ENCODE data around the gene WIZ.
A peak's percentile ranks its signal among the peaks of the same experiment; 100 is the strongest.

The WIZ gene

GRCh38 chr19:15443838-15444237 lies 5.9 kb downstream of the WIZ start:
- no peak for DNase-seq

- DNase-seq, result no peak
Observed at GRCh38 chr19:15443325-15443724, 6.4 kb downstream of the WIZ start.

GRCh38 chr19:15442142-15442920 lies 7.4 kb downstream of the WIZ start:
- no peak for DNase-seq

- DNase-seq, result no peak
Observed at GRCh38 chr19:15441317-15441716, 8.4 kb downstream of the WIZ start.

- DNase-seq, result no peak
Observed at GRCh38 chr19:15439821-15440641, 9.7 kb downstream of the WIZ start.

- no peak for DNase-seq
Observed at GRCh38 chr19:15439078-15439799, 10.5 kb downstream of the WIZ start.

- no peak for DNase-seq
Observed at GRCh38 chr19:15438577-15438976, 11.2 kb downstream of the WIZ start.

GRCh38 chr19:15438124-15438496 lies 11.6 kb downstream of the WIZ start:
- DNase-seq, result no peak

- no peak for DNase-seq
Observed at GRCh38 chr19:15437355-15438123, 12.2 kb downstream of the WIZ start.

GRCh38 chr19:15436826-15437110 lies 13.0 kb downstream of the WIZ start:
- no peak for DNase-seq

- no peak for DNase-seq
Observed at GRCh38 chr19:15436012-15436825, 13.5 kb downstream of the WIZ start.

- no peak for DNase-seq
Observed at GRCh38 chr19:15433519-15434069, 16.2 kb downstream of the WIZ start.

GRCh38 chr19:15432629-15433518 lies 16.9 kb downstream of the WIZ start:
- peak; percentile 93 for DNase-seq

- DNase-seq, result no peak
Observed at GRCh38 chr19:15432018-15432494, 17.7 kb downstream of the WIZ start.

- no peak for DNase-seq
Observed at GRCh38 chr19:15431396-15432017, 18.2 kb downstream of the WIZ start.

- DNase-seq, result no peak
Observed at GRCh38 chr19:15430526-15431120, 19.1 kb downstream of the WIZ start.

GRCh38 chr19:15429825-15430467 lies 19.8 kb downstream of the WIZ start:
- DNase-seq, result no peak

- no peak for DNase-seq
Observed at GRCh38 chr19:15428956-15429824, 20.6 kb downstream of the WIZ start.
